GM18858 (cell line): ENCODE measurements around the gene MOCS3.

Experiments
- ATAC-seq: cut with Tn5 transposase; IDR thresholded peaks from one replicate; pipeline ENCODE4 v1.9.1; 2021; ENCODE audit not compliant: unreplicated experiment

MOCS3 gene

DNA sequence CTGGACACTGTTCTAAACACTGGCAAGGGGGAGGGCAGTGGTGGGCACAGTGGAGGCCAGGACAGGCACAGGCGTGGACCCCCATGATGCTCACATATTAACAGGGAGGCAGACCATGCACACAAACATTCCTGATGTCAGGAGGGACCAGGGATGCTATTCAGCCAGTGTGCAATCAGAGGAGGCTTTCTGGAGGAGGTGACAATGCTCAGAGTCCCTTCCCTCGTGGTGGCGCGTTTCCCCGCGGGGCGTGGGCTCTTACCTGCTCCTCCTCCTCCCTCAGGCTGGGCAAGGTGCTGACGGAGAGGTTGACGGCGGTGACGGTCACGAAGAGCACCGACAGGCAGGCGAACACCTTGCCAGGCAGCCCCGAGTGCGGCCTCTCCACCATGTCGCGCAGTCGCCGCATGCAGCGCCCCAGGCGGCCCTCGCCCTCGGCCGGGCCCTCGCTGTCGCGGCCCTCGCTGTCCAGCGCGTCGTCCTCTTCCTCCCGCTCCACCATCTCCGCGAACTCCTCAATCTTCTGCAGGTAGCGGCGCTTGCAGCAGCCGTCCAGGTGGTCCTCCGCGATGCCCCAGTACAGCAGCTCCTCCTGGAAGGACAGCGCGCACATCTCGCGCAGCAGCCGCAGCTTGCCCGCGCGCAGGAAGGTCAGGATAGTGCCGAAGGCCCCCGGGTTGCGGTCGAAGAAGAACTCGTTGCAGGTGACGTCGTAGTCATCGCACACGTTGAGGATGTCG lies 50.9 kb downstream of the MOCS3 start:
- ATAC-seq = no peak

DNA sequence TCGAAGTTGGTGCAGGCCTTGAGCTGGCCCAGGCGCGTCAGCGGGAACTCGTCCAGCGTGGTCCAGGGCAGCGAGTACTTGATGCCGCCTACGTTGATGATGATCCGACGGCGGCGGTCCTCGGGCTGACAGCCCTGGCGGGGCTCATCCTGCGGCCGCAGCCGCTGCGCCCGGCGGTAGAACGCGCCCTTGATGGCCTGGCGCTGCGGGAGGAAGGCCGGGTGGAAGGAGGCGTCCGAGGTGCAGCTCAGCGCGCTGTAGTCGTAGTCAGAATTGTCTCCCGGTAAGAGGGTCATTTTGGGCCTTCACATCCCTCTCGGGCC lies 51.4 kb downstream of the MOCS3 start:
- ATAC-seq = no peak

DNA sequence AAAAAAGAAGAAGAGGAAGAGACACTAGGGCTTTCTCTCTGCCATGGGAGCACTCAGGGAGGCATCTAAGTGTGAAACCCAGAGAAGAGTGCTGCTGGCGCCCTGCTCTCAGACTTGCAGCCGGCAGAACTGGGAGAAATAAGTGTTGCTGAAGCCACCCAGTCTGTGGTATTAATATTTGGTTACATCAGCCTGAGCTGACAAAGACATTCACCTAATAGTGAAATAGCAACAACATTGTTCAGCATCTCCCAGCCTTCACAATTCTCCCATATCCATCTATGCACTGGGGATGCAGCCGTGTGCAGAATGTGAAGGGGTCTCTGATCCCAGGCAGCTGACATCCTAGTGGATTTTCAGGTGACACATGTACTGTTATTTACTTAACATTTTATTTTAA lies 52.3 kb downstream of the MOCS3 start:
- ATAC-seq = no peak

GRCh38 chr20:51011479-51011878 lies 52.9 kb downstream of the MOCS3 start:
- ATAC-seq = no peak

- ATAC-seq = no peak
Observed at GRCh38 chr20:51012357-51012756, 53.7 kb downstream of the MOCS3 start.
